HEK293 (cell line): Measurements from ENCODE around the gene CRYBA4.
A peak's percentile ranks its signal among the peaks of the same experiment; 100 is the strongest.

ENCODE experiments used
- CTCF ChIA-PET: fragments of 350-600 bp; formaldehyde crosslinking; extraction: SDS; loops from one replicate; lab custom pipeline; 2021; ENCODE audit warnings: antibody characterized with exemption; lab: Yijun Ruan, JAX
- POLR2A ChIA-PET: fragments of 300-600 bp; formaldehyde crosslinking; extraction: SDS; loops from one replicate; lab custom pipeline; 2020; ENCODE audit warnings: antibody characterized with exemption, inconsistent platforms; lab: Yijun Ruan, JAX
- H3K27ac ChIP-seq: fragments of 200-500 bp; sonication (Bioruptor generic); 2 replicates; pipeline ENCODE4 v1.5.1; 2014; ENCODE audit warnings: low read depth, low read length, control low read depth, inconsistent platforms; ENCODE audit errors: extremely low read depth
- H3K36me3 ChIP-seq, 2 experiments: fragments of 200-500 bp in 1 of 2; sonication (Bioruptor generic) in 1 of 2; 1 replicate in 1 of 2; 2 replicates in 1 of 2; pipeline ENCODE4 v1.5.1; 2014 to 2017; ENCODE audit warnings: inconsistent platforms in 2 of 2, low read length in 2 of 2; ENCODE audit not compliant: control insufficient read depth in 2 of 2, insufficient read depth in 1 of 2
- H3K4me1 ChIP-seq: fragments of 200-500 bp; sonication (Bioruptor generic); 2 replicates; pipeline ENCODE4 v1.5.1; 2014; ENCODE audit warnings: mild to moderate bottlenecking, low read length, inconsistent platforms; ENCODE audit not compliant: control insufficient read depth, insufficient read depth
- H3K4me3 ChIP-seq: 2 replicates; pipeline ENCODE4 v1.5.1; 2011; ENCODE audit warnings: low read depth, mild to moderate bottlenecking, control low read depth, low read length, moderate library complexity
- H3K9me3 ChIP-seq: fragments of 200-500 bp; sonication (Bioruptor generic); 2 replicates; pipeline ENCODE4 v1.5.1; 2014; ENCODE audit warnings: low read depth, low read length, inconsistent platforms; ENCODE audit not compliant: control insufficient read depth, insufficient read depth
- BCL11B ChIP-seq: fragments of 450-650 bp; formaldehyde crosslinking; IDR thresholded peaks from 2 replicates; pipeline ENCODE4 v1.5.1; 2016; ENCODE audit warnings: low read depth, missing biosample characterization, missing genetic modification characterization
- PRDM1 ChIP-seq: fragments of 450-650 bp; formaldehyde crosslinking; IDR thresholded peaks from 2 replicates; pipeline ENCODE4; 2016; ENCODE audit warnings: missing biosample characterization, missing genetic modification characterization
- ZIC2 ChIP-seq: fragments of 450-650 bp; formaldehyde crosslinking; IDR thresholded peaks from 2 replicates; pipeline ENCODE4 v1.5.1; 2016; ENCODE audit warnings: missing biosample characterization, missing genetic modification characterization
- ZNF114 ChIP-seq: fragments of 450-650 bp; formaldehyde crosslinking; IDR thresholded peaks from 2 replicates; pipeline ENCODE4 v1.5.0; 2017; ENCODE audit warnings: missing biosample characterization, missing genetic modification characterization
- ZNF132 ChIP-seq: fragments of 450-650 bp; formaldehyde crosslinking; IDR thresholded peaks from 2 replicates; pipeline ENCODE4 v1.5.1; 2017; ENCODE audit warnings: missing biosample characterization, missing genetic modification characterization, borderline replicate concordance
- ZNF211 ChIP-seq: fragments of 450-650 bp; formaldehyde crosslinking; IDR thresholded peaks from 2 replicates; pipeline ENCODE4 v1.5.1; 2016; ENCODE audit warnings: low read depth, missing biosample characterization, missing genetic modification characterization
- ZNF341 ChIP-seq: fragments of 450-650 bp; formaldehyde crosslinking; IDR thresholded peaks from 2 replicates; pipeline ENCODE4; 2016; ENCODE audit warnings: low read depth, missing biosample characterization, missing genetic modification characterization
- ZNF473 ChIP-seq: fragments of 450-650 bp; formaldehyde crosslinking; IDR thresholded peaks from 2 replicates; pipeline ENCODE4 v1.5.1; 2017; ENCODE audit warnings: missing biosample characterization, missing genetic modification characterization
- ZNF610 ChIP-seq: fragments of 450-650 bp; formaldehyde crosslinking; IDR thresholded peaks from 2 replicates; pipeline ENCODE4 v1.5.1; 2016; ENCODE audit warnings: missing biosample characterization, missing genetic modification characterization, borderline replicate concordance
- ZNF624 ChIP-seq: fragments of 450-650 bp; formaldehyde crosslinking; IDR thresholded peaks from 2 replicates; pipeline ENCODE4 v1.5.1; 2017; ENCODE audit warnings: missing biosample characterization, missing genetic modification characterization
- ZNF664 ChIP-seq: fragments of 450-650 bp; formaldehyde crosslinking; IDR thresholded peaks from 2 replicates; pipeline ENCODE4 v1.5.1; 2016; ENCODE audit warnings: missing biosample characterization, missing genetic modification characterization
- ZNF677 ChIP-seq: fragments of 450-650 bp; IDR thresholded peaks from 2 replicates; pipeline ENCODE4 v1.5.0; 2018; ENCODE audit warnings: missing biosample characterization, mild to moderate bottlenecking, missing genetic modification characterization, moderate library complexity
- TF ChIP-seq, protein P1 (sequence below): fragments of 450-650 bp; formaldehyde crosslinking; IDR thresholded peaks from 2 replicates; pipeline ENCODE4 v1.5.1; 2016; ENCODE audit warnings: missing biosample characterization, missing genetic modification characterization
- TF ChIP-seq, protein P2 (sequence below): fragments of 450-650 bp; formaldehyde crosslinking; IDR thresholded peaks from 2 replicates; pipeline ENCODE4 v1.5.1; 2016; ENCODE audit warnings: missing biosample characterization, missing genetic modification characterization
- TF ChIP-seq, protein P3 (sequence below): fragments of 450-650 bp; formaldehyde crosslinking; IDR thresholded peaks from 2 replicates; pipeline ENCODE4 v1.5.1; 2016; ENCODE audit warnings: missing biosample characterization, missing genetic modification characterization
- TF ChIP-seq, protein P4 (sequence below): fragments of 450-650 bp; formaldehyde crosslinking; IDR thresholded peaks from 2 replicates; pipeline ENCODE4 v1.5.1; 2017; ENCODE audit warnings: missing biosample characterization, missing genetic modification characterization
- TF ChIP-seq, protein P5 (sequence below): fragments of 450-650 bp; formaldehyde crosslinking; IDR thresholded peaks from 2 replicates; pipeline ENCODE4 v1.5.1; 2017; ENCODE audit warnings: missing biosample characterization, mild to moderate bottlenecking, missing genetic modification characterization, moderate library complexity
- TF ChIP-seq, protein P6 (sequence below): fragments of 450-650 bp; formaldehyde crosslinking; IDR thresholded peaks from 2 replicates; pipeline ENCODE4 v1.5.1; 2016; ENCODE audit warnings: missing biosample characterization, missing genetic modification characterization

The CRYBA4 gene

DNA sequence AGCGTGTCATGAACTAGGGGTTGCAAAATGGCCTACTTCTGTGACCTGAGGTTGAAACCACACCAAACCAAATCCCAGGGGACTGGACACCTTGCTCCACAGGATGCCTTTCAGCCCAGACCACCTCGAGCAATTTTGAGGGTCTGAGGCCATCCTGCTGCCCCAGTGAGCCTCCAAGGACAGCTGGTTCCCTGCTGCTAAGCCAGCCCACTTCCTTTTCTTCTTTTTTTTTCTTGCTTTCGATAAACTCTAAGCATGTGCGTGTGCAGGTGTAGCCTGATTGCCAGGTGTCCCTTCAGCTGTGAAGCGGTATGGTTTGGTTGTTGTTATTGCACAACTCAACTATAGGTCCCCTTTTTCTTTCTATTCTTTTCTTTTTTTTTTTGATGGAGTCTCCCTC is 6.6 kb upstream of the CRYBA4 start:
- Histone ChIP-seq H3K9me3 (no peaks in the 10 kb centered on the region), H3K4me1 (no peaks in the 10 kb centered on the region), H3K36me3 (no peaks in the 10 kb centered on the region), H3K4me3 (no peak overlapping the region), H3K27ac (no peak overlapping the region)
- TF ChIP-seq BCL11B (tag by site-specific recombination) = no peak
- TF ChIP-seq ZNF211 (tag by site-specific recombination) = no peak
- TF ChIP-seq ZNF664 (tag by site-specific recombination) = no peak
- TF ChIP-seq, protein P1, sequence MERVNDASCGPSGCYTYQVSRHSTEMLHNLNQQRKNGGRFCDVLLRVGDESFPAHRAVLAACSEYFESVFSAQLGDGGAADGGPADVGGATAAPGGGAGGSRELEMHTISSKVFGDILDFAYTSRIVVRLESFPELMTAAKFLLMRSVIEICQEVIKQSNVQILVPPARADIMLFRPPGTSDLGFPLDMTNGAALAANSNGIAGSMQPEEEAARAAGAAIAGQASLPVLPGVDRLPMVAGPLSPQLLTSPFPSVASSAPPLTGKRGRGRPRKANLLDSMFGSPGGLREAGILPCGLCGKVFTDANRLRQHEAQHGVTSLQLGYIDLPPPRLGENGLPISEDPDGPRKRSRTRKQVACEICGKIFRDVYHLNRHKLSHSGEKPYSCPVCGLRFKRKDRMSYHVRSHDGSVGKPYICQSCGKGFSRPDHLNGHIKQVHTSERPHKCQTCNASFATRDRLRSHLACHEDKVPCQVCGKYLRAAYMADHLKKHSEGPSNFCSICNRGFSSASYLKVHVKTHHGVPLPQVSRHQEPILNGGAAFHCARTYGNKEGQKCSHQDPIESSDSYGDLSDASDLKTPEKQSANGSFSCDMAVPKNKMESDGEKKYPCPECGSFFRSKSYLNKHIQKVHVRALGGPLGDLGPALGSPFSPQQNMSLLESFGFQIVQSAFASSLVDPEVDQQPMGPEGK (tag by site-specific recombination) = no peak
- TF ChIP-seq, protein P2, sequence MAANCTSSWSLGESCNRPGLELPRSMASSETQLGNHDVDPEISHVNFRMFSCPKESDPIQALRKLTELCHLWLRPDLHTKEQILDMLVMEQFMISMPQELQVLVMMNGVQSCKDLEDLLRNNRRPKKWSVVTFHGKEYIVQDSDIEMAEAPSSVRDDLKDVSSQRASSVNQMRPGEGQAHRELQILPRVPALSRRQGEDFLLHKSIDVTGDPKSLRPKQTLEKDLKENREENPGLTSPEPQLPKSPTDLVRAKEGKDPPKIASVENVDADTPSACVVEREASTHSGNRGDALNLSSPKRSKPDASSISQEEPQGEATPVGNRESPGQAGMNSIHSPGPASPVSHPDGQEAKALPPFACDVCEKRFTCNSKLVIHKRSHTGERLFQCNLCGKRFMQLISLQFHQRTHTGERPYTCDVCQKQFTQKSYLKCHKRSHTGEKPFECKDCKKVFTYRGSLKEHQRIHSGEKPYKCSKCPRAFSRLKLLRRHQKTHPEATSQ (tag by site-specific recombination) = no peak
- no peak for TF ChIP-seq ZNF677 (tag by site-specific recombination)
- TF ChIP-seq ZNF473 (tag by site-specific recombination) = no peak
- TF ChIP-seq ZNF624 = no peak
- TF ChIP-seq, protein P3, sequence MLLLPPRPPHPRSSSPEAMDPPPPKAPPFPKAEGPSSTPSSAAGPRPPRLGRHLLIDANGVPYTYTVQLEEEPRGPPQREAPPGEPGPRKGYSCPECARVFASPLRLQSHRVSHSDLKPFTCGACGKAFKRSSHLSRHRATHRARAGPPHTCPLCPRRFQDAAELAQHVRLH (tag by site-specific recombination) = no peak
- TF ChIP-seq ZNF114 (tag by site-specific recombination) = no peak
- no peak for TF ChIP-seq ZNF132
- ChIA-PET CTCF (interaction anchor here (0.6 kb wide), 1 partner anchor 17 kb away, joined by 3 read pairs; no protein-coding TSS in a partner anchor), POLR2A (no interaction called here)

DNA sequence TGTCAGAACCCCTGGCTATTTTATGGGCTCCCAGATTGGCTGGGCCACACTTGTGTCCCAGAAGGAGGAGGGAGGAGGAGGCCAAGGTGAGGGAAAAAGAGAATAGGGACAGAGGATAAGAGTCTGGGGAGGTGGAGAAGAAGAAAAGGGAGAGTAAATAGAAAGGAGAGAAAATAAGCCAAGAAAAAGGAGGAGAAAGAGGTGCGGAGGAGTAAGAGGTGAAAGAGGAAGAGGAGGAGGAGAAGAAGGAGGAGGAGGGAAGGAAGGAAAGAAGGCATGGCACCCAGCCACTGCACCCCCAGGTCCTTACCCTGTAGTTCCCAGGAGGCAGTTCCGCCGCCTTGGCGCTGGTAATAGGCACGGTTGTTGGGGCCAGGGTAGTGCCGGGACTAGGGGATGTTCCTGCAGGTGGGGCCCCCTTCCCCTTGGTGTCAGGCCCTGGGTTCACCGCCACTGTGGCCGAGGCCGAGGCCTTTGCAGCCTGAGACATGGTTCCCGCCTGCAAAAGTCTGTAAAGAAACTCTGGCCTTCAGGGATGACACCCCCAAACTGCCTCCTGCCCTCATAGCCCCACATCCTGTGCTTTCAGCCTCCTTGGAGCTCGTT is 5.8 kb upstream of the CRYBA4 start:
- no peak overlapping the region for H3K4me3 ChIP-seq
- TF ChIP-seq, protein P4, sequence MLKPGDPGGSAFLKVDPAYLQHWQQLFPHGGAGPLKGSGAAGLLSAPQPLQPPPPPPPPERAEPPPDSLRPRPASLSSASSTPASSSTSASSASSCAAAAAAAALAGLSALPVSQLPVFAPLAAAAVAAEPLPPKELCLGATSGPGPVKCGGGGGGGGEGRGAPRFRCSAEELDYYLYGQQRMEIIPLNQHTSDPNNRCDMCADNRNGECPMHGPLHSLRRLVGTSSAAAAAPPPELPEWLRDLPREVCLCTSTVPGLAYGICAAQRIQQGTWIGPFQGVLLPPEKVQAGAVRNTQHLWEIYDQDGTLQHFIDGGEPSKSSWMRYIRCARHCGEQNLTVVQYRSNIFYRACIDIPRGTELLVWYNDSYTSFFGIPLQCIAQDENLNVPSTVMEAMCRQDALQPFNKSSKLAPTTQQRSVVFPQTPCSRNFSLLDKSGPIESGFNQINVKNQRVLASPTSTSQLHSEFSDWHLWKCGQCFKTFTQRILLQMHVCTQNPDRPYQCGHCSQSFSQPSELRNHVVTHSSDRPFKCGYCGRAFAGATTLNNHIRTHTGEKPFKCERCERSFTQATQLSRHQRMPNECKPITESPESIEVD (tag by site-specific recombination) = no peak
- peak; percentile 93 for TF ChIP-seq PRDM1 (tag by site-specific recombination)
- TF ChIP-seq, all 188 proteins: peak for 1
- Histone ChIP-seq H3K9me3 (no peaks in the 10 kb centered on the region), H3K27ac (no peak overlapping the region), H3K4me1 (no peaks in the 10 kb centered on the region), H3K36me3 (no peaks in the 10 kb centered on the region)
- ChIA-PET CTCF (interaction anchor here (0.6 kb wide), 1 partner anchor 43 kb away, joined by 3 read pairs; no protein-coding TSS in a partner anchor), POLR2A (no interaction called here)

DNA sequence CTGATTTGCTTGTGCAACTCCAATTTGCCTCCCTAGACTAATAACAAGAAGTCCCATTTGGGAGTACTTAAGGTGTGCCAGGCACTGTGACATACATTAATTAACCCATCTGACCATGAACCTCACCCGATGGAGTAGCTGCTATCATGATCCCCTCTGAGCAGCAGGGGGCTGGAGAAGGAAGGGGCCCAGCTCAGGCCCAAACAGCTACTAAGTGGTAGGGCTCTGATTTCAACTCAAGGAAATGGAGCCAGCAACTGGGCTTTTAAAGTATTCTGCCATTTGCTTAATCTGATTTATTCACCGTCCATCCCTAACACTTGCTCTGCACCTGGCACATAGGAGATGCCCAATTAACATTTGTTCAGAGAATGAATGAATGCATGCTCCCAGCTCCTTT is 5.1 kb upstream of the CRYBA4 start:
- ChIA-PET CTCF (interaction anchor here (0.6 to 0.8 kb wide), 2 partner anchors 42 to 155 kb away, joined by 3 read pairs; no protein-coding TSS in a partner anchor), POLR2A (no interaction called here)
- Histone ChIP-seq H3K9me3 (no peaks in the 10 kb centered on the region), H3K4me3 (no peak overlapping the region), H3K4me1 (no peaks in the 10 kb centered on the region), H3K27ac (no peak overlapping the region)
- TF ChIP-seq, protein P5, sequence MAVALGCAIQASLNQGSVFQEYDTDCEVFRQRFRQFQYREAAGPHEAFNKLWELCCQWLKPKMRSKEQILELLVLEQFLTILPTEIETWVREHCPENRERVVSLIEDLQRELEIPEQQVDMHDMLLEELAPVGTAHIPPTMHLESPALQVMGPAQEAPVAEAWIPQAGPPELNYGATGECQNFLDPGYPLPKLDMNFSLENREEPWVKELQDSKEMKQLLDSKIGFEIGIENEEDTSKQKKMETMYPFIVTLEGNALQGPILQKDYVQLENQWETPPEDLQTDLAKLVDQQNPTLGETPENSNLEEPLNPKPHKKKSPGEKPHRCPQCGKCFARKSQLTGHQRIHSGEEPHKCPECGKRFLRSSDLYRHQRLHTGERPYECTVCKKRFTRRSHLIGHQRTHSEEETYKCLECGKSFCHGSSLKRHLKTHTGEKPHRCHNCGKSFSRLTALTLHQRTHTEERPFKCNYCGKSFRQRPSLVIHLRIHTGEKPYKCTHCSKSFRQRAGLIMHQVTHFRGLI (tag by site-specific recombination) = peak; percentile 90
- TF ChIP-seq ZNF610 (tag by site-specific recombination) = no peak
- TF ChIP-seq ZIC2 (tag by site-specific recombination) = peak; percentile 53
- TF ChIP-seq ZNF341 (tag by site-specific recombination) = peak; percentile 7; the same call in 1 of the 2 replicates
- TF ChIP-seq, protein P6, sequence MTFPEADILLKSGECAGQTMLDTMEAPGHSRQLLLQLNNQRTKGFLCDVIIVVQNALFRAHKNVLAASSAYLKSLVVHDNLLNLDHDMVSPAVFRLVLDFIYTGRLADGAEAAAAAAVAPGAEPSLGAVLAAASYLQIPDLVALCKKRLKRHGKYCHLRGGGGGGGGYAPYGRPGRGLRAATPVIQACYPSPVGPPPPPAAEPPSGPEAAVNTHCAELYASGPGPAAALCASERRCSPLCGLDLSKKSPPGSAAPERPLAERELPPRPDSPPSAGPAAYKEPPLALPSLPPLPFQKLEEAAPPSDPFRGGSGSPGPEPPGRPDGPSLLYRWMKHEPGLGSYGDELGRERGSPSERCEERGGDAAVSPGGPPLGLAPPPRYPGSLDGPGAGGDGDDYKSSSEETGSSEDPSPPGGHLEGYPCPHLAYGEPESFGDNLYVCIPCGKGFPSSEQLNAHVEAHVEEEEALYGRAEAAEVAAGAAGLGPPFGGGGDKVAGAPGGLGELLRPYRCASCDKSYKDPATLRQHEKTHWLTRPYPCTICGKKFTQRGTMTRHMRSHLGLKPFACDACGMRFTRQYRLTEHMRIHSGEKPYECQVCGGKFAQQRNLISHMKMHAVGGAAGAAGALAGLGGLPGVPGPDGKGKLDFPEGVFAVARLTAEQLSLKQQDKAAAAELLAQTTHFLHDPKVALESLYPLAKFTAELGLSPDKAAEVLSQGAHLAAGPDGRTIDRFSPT (tag by site-specific recombination) = no peak
- TF ChIP-seq, all 188 proteins: peak for 3
- no peaks in the 10 kb centered on the region for H3K36me3 ChIP-seq
